Breast epithelium (tissue), 4 donors: ENCODE data around the gene VEGFA. TPM values are rescaled to one million over a fixed set of nuclear protein-coding genes. Genes with fewer than 3 reads are reported as not detected.
A peak's percentile ranks its signal among the peaks of the same experiment; 100 is the strongest.

Experiments
- DNase-seq, 2 donors: peaks; one replicate each; pipeline ENCODE4 v3.0.0-alpha.2; 2019; ENCODE audit warnings: low spot score in 2 of 2
- H3K27ac ChIP-seq, 2 donors: fragments of 200-600 bp; sonication (generic) in 1 of 2; one replicate each; pipeline ENCODE4 v1.5.1; 2016 to 2019; ENCODE audit warnings: mild to moderate bottlenecking in 1 of 2
- H3K27me3 ChIP-seq, 2 donors: fragments of 200-600 bp; sonication (generic) in 1 of 2; one replicate each; pipeline versions ENCODE4 v1.5.1 to v1.6.0; 2017 to 2019; ENCODE audit warnings: control low read depth in 1 of 2, mild to moderate bottlenecking in 1 of 2
- H3K36me3 ChIP-seq: fragments of 200-600 bp; one replicate; pipeline ENCODE4 v1.5.1; 2019
- H3K4me1 ChIP-seq, 2 donors: fragments of 200-600 bp; sonication (generic); one replicate each; pipeline ENCODE4 v1.5.1; 2016 to 2019; ENCODE audit warnings: control low read depth in 1 of 2
- H3K4me3 ChIP-seq, 3 donors: fragments of 200-600 bp; sonication (generic); 1 replicate in 2 of 3; 2 replicates in 1 of 3; pipeline ENCODE4 v1.5.1; 2016 to 2019; ENCODE audit warnings: mild to moderate bottlenecking in 3 of 3, moderate library complexity in 2 of 3
- H3K9me3 ChIP-seq, 2 donors: fragments of 200-600 bp; sonication (generic) in 1 of 2; one replicate each; pipeline ENCODE4 v1.5.1; 2016 to 2019; ENCODE audit warnings: control low read depth in 1 of 2
- CTCF ChIP-seq, 3 donors: fragments of 450-650 bp; IDR thresholded peaks; one replicate each; pipeline ENCODE4 v1.5.1; 2016 to 2017; ENCODE audit warnings: antibody characterized with exemption in 3 of 3, mild to moderate bottlenecking in 3 of 3, moderate library complexity in 3 of 3
- POLR2A ChIP-seq: fragments of 450-650 bp; IDR thresholded peaks from one replicate; pipeline ENCODE4 v1.6.1; 2016; ENCODE audit warnings: antibody characterized with exemption, mild to moderate bottlenecking, moderate library complexity
- POLR2AphosphoS5 ChIP-seq, 3 donors: sonication (generic); formaldehyde crosslinking; IDR thresholded peaks; one replicate each; pipeline ENCODE4 v1.6.1; 2017; ENCODE audit warnings: antibody characterized with exemption in 3 of 3
- intact Hi-C: fragments of 100-400 bp; cut with DNase I; formaldehyde crosslinking; loops from one replicate; pipeline ENCODE4 v1.15.1; 2023; ENCODE audit warnings: low total_unique reads
- total RNA-seq, 3 donors: library from RNA; depleted of rRNA; stranded (reverse); fragments of >200 nt; gene quantifications; one replicate each; pipeline ENCODE4 v1.1.0, GENCODE V29; 2016

The VEGFA gene
- total RNA-seq, 3 donors from 2014 or later = 123 to 230 (median 132) TPM

GRCh38 chr6:43728586-43728985 lies 41.4 kb upstream of the VEGFA start:
- Histone ChIP-seq H3K36me3 (no peaks in the 10 kb centered on the region), H3K4me3 (no peak overlapping the region), H3K27ac (peak overlapping the region in 1 of 2 donors; percentile 11), H3K4me1 (peaks cover 11 to 17% of the 10 kb centered on the region in 2 donors), H3K9me3 (peaks cover 8 to 13% of the 10 kb centered on the region in 2 donors), H3K27me3 (no peaks in the 10 kb centered on the region)
- no peak for DNase-seq
- intact Hi-C loops = no loop called here
- TF ChIP-seq CTCF (IDR thresholded peaks at IDR 0.05) = no peak
- no peak for TF ChIP-seq POLR2AphosphoS5 (IDR thresholded peaks at IDR 0.05)
- TF ChIP-seq POLR2A = no peak

- Histone ChIP-seq H3K27ac (no peak overlapping the region), H3K4me1 (peaks cover 10 to 11% of the 10 kb centered on the region in 2 donors), H3K36me3 (no peaks in the 10 kb centered on the region), H3K27me3 (no peaks in the 10 kb centered on the region), H3K4me3 (no peak overlapping the region), H3K9me3 (peaks cover 8 to 13% of the 10 kb centered on the region in 2 donors)
- DNase-seq = no peak
- no peak for TF ChIP-seq CTCF (IDR thresholded peaks at IDR 0.05)
- no peak for TF ChIP-seq POLR2AphosphoS5 (IDR thresholded peaks at IDR 0.05)
- no peak for TF ChIP-seq POLR2A
- intact Hi-C loops = no loop called here
These were observed 40.5 kb upstream of the VEGFA start for GRCh38 chr6:43729537-43729936.

- intact Hi-C loops = no loop called here
- H3K4me1 ChIP-seq = peaks cover 0 to under 1% of the 10 kb centered on the region in 2 donors
- TF ChIP-seq POLR2AphosphoS5 (IDR thresholded peaks at IDR 0.05) (no peak), POLR2A (no peak), CTCF (IDR thresholded peaks at IDR 0.05) (no peak)
- no peak overlapping the region for H3K4me3 ChIP-seq
- peaks cover 8 to 13% of the 10 kb centered on the region in 2 donors for H3K9me3 ChIP-seq
- H3K36me3 ChIP-seq = no peaks in the 10 kb centered on the region
- H3K27me3 ChIP-seq = no peaks in the 10 kb centered on the region
- H3K27ac ChIP-seq = no peak overlapping the region
- DNase-seq = no peak
These were observed 39.4 kb upstream of the VEGFA start for GRCh38 chr6:43730634-43731033.

- Histone ChIP-seq H3K36me3 (no peaks in the 10 kb centered on the region), H3K4me1 (no peaks in the 10 kb centered on the region), H3K9me3 (peaks cover 8 to 13% of the 10 kb centered on the region in 2 donors), H3K4me3 (no peak overlapping the region), H3K27ac (no peak overlapping the region), H3K27me3 (no peaks in the 10 kb centered on the region)
- DNase-seq = no peak
- intact Hi-C loops = no loop called here
- TF ChIP-seq POLR2A = no peak
- no peak for TF ChIP-seq POLR2AphosphoS5 (IDR thresholded peaks at IDR 0.05)
- TF ChIP-seq CTCF (IDR thresholded peaks at IDR 0.05) = no peak
These were observed 36.3 kb upstream of the VEGFA start for GRCh38 chr6:43733471-43734293.

GRCh38 chr6:43734294-43734665 lies 35.7 kb upstream of the VEGFA start:
- H3K27ac ChIP-seq = no peak overlapping the region
- H3K27me3 ChIP-seq = no peaks in the 10 kb centered on the region
- H3K4me3 ChIP-seq = no peak overlapping the region
- peaks cover 8 to 13% of the 10 kb centered on the region in 2 donors for H3K9me3 ChIP-seq
- no peak for DNase-seq
- no peaks in the 10 kb centered on the region for H3K36me3 ChIP-seq
- no peaks in the 10 kb centered on the region for H3K4me1 ChIP-seq
- intact Hi-C loops = no loop called here
- TF ChIP-seq POLR2A = no peak
- TF ChIP-seq CTCF (IDR thresholded peaks at IDR 0.05) = no peak
- TF ChIP-seq POLR2AphosphoS5 (IDR thresholded peaks at IDR 0.05) = no peak
